Body of pancreas (tissue), 4 donors: ENCODE data around the gene TUBB1. TPM values are rescaled to one million over a fixed set of nuclear protein-coding genes. Genes with fewer than 3 reads are reported as not detected.
A peak's percentile ranks its signal among the peaks of the same experiment; 100 is the strongest.
"Not testable (repeated sequence)": the region's sequence is repeated elsewhere in the genome, so short reads cannot be mapped to it uniquely, and the experiment has no call there.

Source experiments
- ATAC-seq: fragments of 150-250 bp; one replicate; pipeline ENCODE4 v1.9.1; 2016
- DNase-seq, 4 donors: peaks; one replicate each; pipeline ENCODE4 v3.0.0-alpha.2; 2019
- H3K27ac ChIP-seq, 4 donors: fragments of 200-600 bp; sonication (generic); 1 replicate in 3 of 4; 2 replicates in 1 of 4; pipeline versions ENCODE4 v1.5.1 to v1.6.1; 2016 to 2019; ENCODE audit warnings: mild to moderate bottlenecking in 1 of 4, mixed read lengths in 1 of 4, moderate library complexity in 1 of 4
- H3K27me3 ChIP-seq, 2 donors: fragments of 200-600 bp; sonication (generic); one replicate each; pipeline ENCODE4 v1.6.0; 2016; ENCODE audit warnings: mild to moderate bottlenecking in 1 of 2
- H3K36me3 ChIP-seq, 2 donors: fragments of 200-600 bp; sonication (generic); replicated peaks in 1 of 2; 2 replicates each; pipeline ENCODE4 v1.5.1; 2016; ENCODE audit warnings: low read depth in 2 of 2; ENCODE audit not compliant: insufficient read depth in 1 of 2
- H3K4me1 ChIP-seq: fragments of 200-600 bp; sonication (generic); one replicate; pipeline ENCODE4 v1.6.0; 2016
- H3K4me3 ChIP-seq, 2 donors: fragments of 200-600 bp; sonication (generic); 1 replicate in 1 of 2; 2 replicates in 1 of 2; pipeline ENCODE4 v1.5.1; 2016 to 2019
- H3K9me3 ChIP-seq, 3 donors: fragments of 200-600 bp; sonication (generic); 1 replicate in 2 of 3; 2 replicates in 1 of 3; pipeline ENCODE4 v1.5.1; 2016
- POLR2A ChIP-seq, 3 donors: fragments of 450-650 bp; IDR thresholded peaks; one replicate each; pipeline ENCODE4 v1.6.1; 2016; ENCODE audit warnings: antibody characterized with exemption in 3 of 3, mild to moderate bottlenecking in 2 of 3
- WGBS, 2 donors: methylation state at CpG; one replicate each; pipeline ENCODE4 v1.1.5; 2017; 5-methylcytosine and 5-hydroxymethylcytosine counted together
- intact Hi-C: fragments of 100-400 bp; cut with DNase I; formaldehyde crosslinking; loops from one replicate; pipeline ENCODE4 v1.15.1; 2023
- total RNA-seq, 2 donors: library from RNA; depleted of rRNA; stranded (reverse); fragments of >200 nt; gene quantifications; one replicate each; pipeline ENCODE4 v1.1.0, GENCODE V29; 2016
- TF ChIP-seq, protein P1 (sequence below), 7 experiments: fragments of 450-650 bp in 4 of 7; fragments of 200-600 bp in 3 of 7; sonication (generic) in 3 of 7; IDR thresholded peaks; one replicate each; pipeline ENCODE4 v1.5.1; 2016 to 2019; ENCODE audit warnings: antibody characterized with exemption in 7 of 7

TUBB1 gene
- total RNA-seq, 2 donors from 2014 or later, result not detected

DNA sequence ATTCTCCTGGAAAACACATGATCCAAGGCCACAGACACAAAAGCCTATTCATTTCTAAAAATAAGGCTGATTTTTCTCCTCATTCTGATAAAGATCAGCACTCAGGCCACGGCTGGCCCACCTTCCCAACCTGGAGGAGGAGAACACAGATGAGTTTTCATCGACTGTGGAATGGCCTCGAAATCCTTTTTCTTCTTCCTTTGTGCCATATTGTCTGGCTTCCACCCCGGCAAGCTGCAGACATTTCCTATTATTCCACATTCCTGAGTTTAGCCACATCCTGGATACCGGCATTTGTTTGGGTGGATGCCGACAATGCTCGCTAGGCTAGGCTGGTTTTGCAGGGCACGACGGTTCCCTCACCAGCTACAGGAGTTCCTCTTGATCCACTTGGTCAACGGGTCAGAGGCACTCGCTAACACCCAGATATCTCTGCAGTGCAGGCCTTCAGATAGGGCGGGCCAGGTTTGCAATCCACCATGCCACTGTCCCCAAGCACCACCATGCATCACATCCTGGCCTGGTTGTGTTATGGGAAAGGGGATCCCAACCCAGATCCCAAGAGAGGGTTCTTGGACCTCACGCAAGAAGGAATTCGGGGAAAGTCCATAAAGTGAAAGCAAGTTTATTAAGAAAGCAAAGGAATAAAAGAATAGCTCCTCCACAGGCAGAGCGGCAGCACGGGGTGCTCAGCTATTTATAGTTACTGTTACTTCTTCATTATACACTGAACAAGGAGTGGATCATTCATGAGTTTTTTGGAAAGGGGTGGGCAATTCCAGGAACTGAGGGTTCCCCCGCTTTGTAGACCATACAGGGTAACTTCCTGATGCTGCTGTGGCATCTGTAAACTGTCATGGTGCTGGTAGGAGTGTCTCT lies 8.0 kb upstream of the TUBB1 start:
- no peaks in the 10 kb centered on the region for H3K27me3 ChIP-seq
- intact Hi-C loops, result no loop called here
- no peak overlapping the region for H3K4me3 ChIP-seq
- H3K36me3 ChIP-seq, result no peaks in the 10 kb centered on the region
- WGBS, 2 donors, result 51 to 55% methylated on average over 13 to 17 of the region's 17 CpGs
- no peak for ATAC-seq
- peak overlapping the region in 2 of 4 donors; percentile 21 to 35 for H3K27ac ChIP-seq
- H3K9me3 ChIP-seq, result no peaks in the 10 kb centered on the region
- no peak for DNase-seq
- peaks cover 20% of the 10 kb centered on the region for H3K4me1 ChIP-seq
- no peak for TF ChIP-seq POLR2A (IDR thresholded peaks at IDR 0.05)
- TF ChIP-seq, protein P1, sequence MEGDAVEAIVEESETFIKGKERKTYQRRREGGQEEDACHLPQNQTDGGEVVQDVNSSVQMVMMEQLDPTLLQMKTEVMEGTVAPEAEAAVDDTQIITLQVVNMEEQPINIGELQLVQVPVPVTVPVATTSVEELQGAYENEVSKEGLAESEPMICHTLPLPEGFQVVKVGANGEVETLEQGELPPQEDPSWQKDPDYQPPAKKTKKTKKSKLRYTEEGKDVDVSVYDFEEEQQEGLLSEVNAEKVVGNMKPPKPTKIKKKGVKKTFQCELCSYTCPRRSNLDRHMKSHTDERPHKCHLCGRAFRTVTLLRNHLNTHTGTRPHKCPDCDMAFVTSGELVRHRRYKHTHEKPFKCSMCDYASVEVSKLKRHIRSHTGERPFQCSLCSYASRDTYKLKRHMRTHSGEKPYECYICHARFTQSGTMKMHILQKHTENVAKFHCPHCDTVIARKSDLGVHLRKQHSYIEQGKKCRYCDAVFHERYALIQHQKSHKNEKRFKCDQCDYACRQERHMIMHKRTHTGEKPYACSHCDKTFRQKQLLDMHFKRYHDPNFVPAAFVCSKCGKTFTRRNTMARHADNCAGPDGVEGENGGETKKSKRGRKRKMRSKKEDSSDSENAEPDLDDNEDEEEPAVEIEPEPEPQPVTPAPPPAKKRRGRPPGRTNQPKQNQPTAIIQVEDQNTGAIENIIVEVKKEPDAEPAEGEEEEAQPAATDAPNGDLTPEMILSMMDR (IDR thresholded peaks at IDR 0.05), result no peak

DNA sequence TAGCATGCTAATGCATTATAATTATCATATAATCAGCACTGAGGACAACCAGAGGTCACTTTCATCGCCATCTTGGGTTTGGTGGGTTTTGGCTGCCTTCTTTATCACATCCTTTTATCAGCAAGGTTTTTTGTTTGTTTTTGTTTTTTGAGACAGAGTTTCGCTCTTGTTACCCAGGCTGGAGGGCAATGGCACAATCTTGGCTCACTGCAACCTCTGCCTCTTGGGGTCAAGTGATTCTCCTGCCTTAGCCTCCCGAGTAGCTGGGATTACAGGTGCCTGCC lies 7.4 kb upstream of the TUBB1 start:
- H3K27ac ChIP-seq, H3K9me3 ChIP-seq, H3K4me3 ChIP-seq, intact Hi-C loops, DNase-seq, ATAC-seq, H3K27me3 ChIP-seq, H3K36me3 ChIP-seq: not testable (repeated sequence)
- 90 to 95% methylated on average over 3 of the region's 3 CpGs for WGBS, 2 donors
- peaks cover 16% of the 10 kb centered on the region for H3K4me1 ChIP-seq

DNA sequence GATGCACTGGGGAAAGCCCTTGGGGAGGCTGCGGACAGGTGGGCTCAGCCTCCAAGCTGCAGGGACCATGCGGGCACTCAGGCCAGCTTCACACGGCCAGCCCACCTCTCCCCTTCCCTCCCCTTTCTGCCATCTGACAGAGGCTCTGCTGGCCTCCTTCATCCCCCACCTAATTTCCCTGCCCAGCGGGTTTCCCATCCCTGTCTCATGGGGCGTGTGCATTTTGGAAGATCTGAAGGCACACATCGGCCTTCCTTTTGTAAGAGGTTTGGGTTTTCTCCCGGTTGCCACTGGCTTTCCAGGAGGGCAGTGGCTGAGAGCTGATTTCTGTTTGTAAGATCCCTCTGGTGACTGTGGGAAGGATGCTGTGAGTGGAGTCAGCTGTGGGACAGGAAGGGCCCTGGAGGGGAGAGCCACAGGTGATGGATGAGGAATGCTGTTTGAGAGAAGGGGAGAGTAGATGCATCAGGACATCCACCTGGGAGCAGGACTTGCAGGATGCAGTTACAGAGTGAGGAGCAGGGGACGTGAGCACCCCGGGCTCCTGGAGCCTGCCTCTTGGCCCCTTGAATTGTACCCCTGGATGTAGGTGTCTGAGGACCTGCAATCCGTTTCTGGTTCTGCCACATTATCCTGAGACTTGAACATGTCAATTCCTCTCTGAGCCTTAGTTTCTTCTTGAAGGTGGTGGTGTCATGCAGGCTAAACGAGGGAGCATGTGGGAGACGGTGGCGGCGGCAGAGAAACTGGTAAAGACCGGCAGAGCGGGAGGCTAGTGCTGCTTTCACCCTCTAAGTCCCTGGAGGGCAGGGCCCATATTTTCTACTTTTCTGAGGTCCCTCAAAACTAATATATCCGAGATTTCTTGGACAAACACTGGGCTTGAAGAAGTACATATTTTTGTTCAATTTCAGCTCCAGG lies 5.9 kb upstream of the TUBB1 start:
- H3K36me3 ChIP-seq, result no peaks in the 10 kb centered on the region
- H3K27ac ChIP-seq, result no peak overlapping the region
- no peak for DNase-seq
- intact Hi-C loops, result no loop called here
- H3K4me3 ChIP-seq, result no peak overlapping the region
- H3K27me3 ChIP-seq, result no peaks in the 10 kb centered on the region
- H3K4me1 ChIP-seq, result peaks cover 11% of the 10 kb centered on the region
- H3K9me3 ChIP-seq, result no peaks in the 10 kb centered on the region
- TF ChIP-seq, protein P1 (IDR thresholded peaks at IDR 0.05), result no peak
- no peak for TF ChIP-seq POLR2A (IDR thresholded peaks at IDR 0.05)
- ATAC-seq, result no peak
- 80 to 83% methylated on average over 15 to 17 of the region's 17 CpGs for WGBS, 2 donors

DNA sequence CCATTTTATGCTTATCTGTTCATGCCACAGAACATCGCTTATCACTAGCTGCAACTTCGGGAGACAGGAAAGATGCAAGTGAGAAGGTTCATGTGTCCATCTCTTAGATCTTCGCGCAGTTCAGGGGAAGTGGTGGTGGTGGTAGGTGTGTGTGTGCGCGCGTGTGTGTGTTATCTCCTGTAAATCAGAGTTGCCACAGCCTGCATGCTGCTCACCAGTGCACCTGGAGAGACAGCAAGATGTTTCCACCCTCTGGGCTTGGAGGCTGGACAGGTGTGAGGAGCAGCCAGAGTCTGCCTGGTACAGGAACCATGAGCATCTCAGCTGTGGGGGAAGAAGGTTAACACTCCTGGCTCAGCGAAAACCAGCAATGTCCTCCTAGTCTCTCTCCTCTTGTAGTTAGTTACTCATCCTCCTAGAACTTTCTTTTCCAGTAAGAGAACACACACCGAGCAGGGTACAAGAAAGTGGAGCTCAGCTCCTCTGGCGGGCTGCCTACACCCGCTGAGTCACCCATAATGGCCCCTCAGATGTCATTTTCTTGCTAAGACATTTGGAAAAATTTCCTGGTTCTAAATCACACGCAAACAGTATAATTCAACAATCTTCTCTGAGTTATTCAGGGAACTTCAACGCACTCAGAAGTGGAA lies 5.1 kb upstream of the TUBB1 start:
- H3K36me3 ChIP-seq, result no peaks in the 10 kb centered on the region
- TF ChIP-seq, protein P1 (IDR thresholded peaks at IDR 0.05), result no peak
- H3K9me3 ChIP-seq, result no peaks in the 10 kb centered on the region
- H3K4me1 ChIP-seq, result peaks cover 11% of the 10 kb centered on the region
- intact Hi-C loops, result no loop called here
- WGBS, 2 donors, result 68 to 71% methylated on average over 13 of the region's 13 CpGs
- H3K4me3 ChIP-seq, result no peak overlapping the region
- ATAC-seq (no peak), DNase-seq (no peak)
- no peaks in the 10 kb centered on the region for H3K27me3 ChIP-seq
- no peak overlapping the region for H3K27ac ChIP-seq
